ENCODE data around the gene RNF103.

The RNF103 gene

GRCh38 chr2:86557836-86558235 is 65.8 kb downstream of the RNF103 start:
- no peak for TF ChIP-seq CTCF (IDR thresholded peaks at IDR 0.05; ENCODE audit: low read length, missing control alignments)
- no peak overlapping the region for H3K4me3 ChIP-seq (replicated peaks; ENCODE audit: low read depth, low read length)
- DNase-seq (ENCODE audit: low read depth) = no peak

- TF ChIP-seq CTCF (IDR thresholded peaks at IDR 0.05; ENCODE audit: low read length, missing control alignments) = no peak
- no peak for DNase-seq (ENCODE audit: low read depth)
These were observed 67.2 kb downstream of the RNF103 start for GRCh38 chr2:86556508-86556907.

More at GRCh38 chr2:86556508-86556907, 67.2 kb downstream of the RNF103 start:
- H3K4me3 ChIP-seq (replicated peaks; ENCODE audit: low read depth, low read length) = no peak overlapping the region
